ENCODE data around the gene TMOD2. TPM values are rescaled to one million over a fixed set of nuclear protein-coding genes. Genes with fewer than 3 reads are reported as not detected.

The TMOD2 gene
- total RNA-seq, 1 donor from 2014 or later: 13.7 TPM

- no peak for DNase-seq (ENCODE audit: low spot score)
Observed at GRCh38 chr15:51735228-51736010, 16.0 kb upstream of the TMOD2 start.

- no peak for DNase-seq (ENCODE audit: low spot score)
Observed at GRCh38 chr15:51736069-51736468, 15.3 kb upstream of the TMOD2 start.

- no peak for DNase-seq (ENCODE audit: low spot score)
Observed at GRCh38 chr15:51736751-51737521, 14.5 kb upstream of the TMOD2 start.

GRCh38 chr15:51737522-51738305 is 13.7 kb upstream of the TMOD2 start, which contains the start of gene LYSMD2:
LYSMD2 (minus strand) TSS chr15:51737655; CDS start chr15:51737622, 33 bp downstream.
- peak; percentile 78 for DNase-seq (ENCODE audit: low spot score)

GRCh38 chr15:51738553-51738952 is 12.8 kb upstream of the TMOD2 start:
- no peak for DNase-seq (ENCODE audit: low spot score)

GRCh38 chr15:51739061-51739712 is 12.2 kb upstream of the TMOD2 start:
- no peak for DNase-seq (ENCODE audit: low spot score)

GRCh38 chr15:51749307-51749706 is 2.1 kb upstream of the TMOD2 start:
- no peak for DNase-seq (ENCODE audit: low spot score)

GRCh38 chr15:51750186-51750585 is 1.2 kb upstream of the TMOD2 start:
- no peak for DNase-seq (ENCODE audit: low spot score)

GRCh38 chr15:51751697-51752683 is 593 bp downstream of the TMOD2 start:
- peak; percentile 51 for DNase-seq (ENCODE audit: low spot score)

- DNase-seq (ENCODE audit: low spot score): no peak
Observed at GRCh38 chr15:51752888-51753287, 1.5 kb downstream of the TMOD2 start.

GRCh38 chr15:51754267-51754666 is 2.9 kb downstream of the TMOD2 start:
- no peak for DNase-seq (ENCODE audit: low spot score)

GRCh38 chr15:51755790-51756189 is 4.4 kb downstream of the TMOD2 start:
- DNase-seq (ENCODE audit: low spot score): no peak

- DNase-seq (ENCODE audit: low spot score): no peak
Observed at GRCh38 chr15:51756482-51756881, 5.1 kb downstream of the TMOD2 start.

- no peak for DNase-seq (ENCODE audit: low spot score)
Observed at GRCh38 chr15:51757450-51757849, 6.1 kb downstream of the TMOD2 start.

GRCh38 chr15:51758645-51759044 is 7.2 kb downstream of the TMOD2 start:
- DNase-seq (ENCODE audit: low spot score): peak; percentile 93

GRCh38 chr15:51759557-51760070 is 8.2 kb downstream of the TMOD2 start:
- peak; percentile 93 for DNase-seq (ENCODE audit: low spot score)

GRCh38 chr15:51760805-51761204 is 9.4 kb downstream of the TMOD2 start:
- no peak for DNase-seq (ENCODE audit: low spot score)

- DNase-seq (ENCODE audit: low spot score): no peak
Observed at GRCh38 chr15:51765751-51766150, 14.4 kb downstream of the TMOD2 start.

- DNase-seq (ENCODE audit: low spot score): no peak
Observed at GRCh38 chr15:51766341-51766740, 14.9 kb downstream of the TMOD2 start.

GRCh38 chr15:51768018-51768417 is 16.6 kb downstream of the TMOD2 start:
- no peak for DNase-seq (ENCODE audit: low spot score)
